HG02970 (cell line): ENCODE measurements around the gene ARHGEF6.

Experiments used
- ATAC-seq: cut with Tn5 transposase; IDR thresholded peaks from one replicate; pipeline ENCODE4 v1.9.1; 2021; ENCODE audit warnings: mild to moderate bottlenecking, moderate library complexity, moderate number of reproducible peaks; ENCODE audit not compliant: unreplicated experiment, low FRiP score

Gene ARHGEF6

GRCh38 chrX:136747003-136747986, 33.4 kb downstream of the ARHGEF6 start:
- no peak for ATAC-seq

GRCh38 chrX:136745215-136746173, 35.2 kb downstream of the ARHGEF6 start:
- ATAC-seq, result no peak

GRCh38 chrX:136742721-136743379, 37.9 kb downstream of the ARHGEF6 start:
- ATAC-seq, result no peak

GRCh38 chrX:136738049-136738729, 42.5 kb downstream of the ARHGEF6 start:
- ATAC-seq, result no peak

GRCh38 chrX:136736690-136737089, 44.0 kb downstream of the ARHGEF6 start:
- no peak for ATAC-seq

GRCh38 chrX:136735601-136736000, 45.1 kb downstream of the ARHGEF6 start:
- ATAC-seq, result no peak

GRCh38 chrX:136733613-136734012, 47.1 kb downstream of the ARHGEF6 start:
- ATAC-seq, result no peak

GRCh38 chrX:136731798-136732197, 48.9 kb downstream of the ARHGEF6 start:
- ATAC-seq, result no peak

GRCh38 chrX:136731207-136731782, 49.4 kb downstream of the ARHGEF6 start:
- no peak for ATAC-seq

- ATAC-seq, result no peak
These were observed 52.3 kb downstream of the ARHGEF6 start for GRCh38 chrX:136728393-136728792.

GRCh38 chrX:136725441-136726104, 55.2 kb downstream of the ARHGEF6 start:
- ATAC-seq, result no peak

GRCh38 chrX:136718091-136718490, 62.6 kb downstream of the ARHGEF6 start:
- ATAC-seq, result no peak

GRCh38 chrX:136714626-136715599, 65.8 kb downstream of the ARHGEF6 start:
- ATAC-seq, result peak; percentile 65

- ATAC-seq, result no peak
These were observed 68.0 kb downstream of the ARHGEF6 start for GRCh38 chrX:136712650-136713310.

- no peak for ATAC-seq
These were observed 69.6 kb downstream of the ARHGEF6 start for GRCh38 chrX:136711147-136711546.

GRCh38 chrX:136710325-136710951, 70.3 kb downstream of the ARHGEF6 start:
- no peak for ATAC-seq

GRCh38 chrX:136708348-136708747, 72.4 kb downstream of the ARHGEF6 start:
- ATAC-seq, result no peak
